GM21723 (cell line): ENCODE results near the gene CHD2.
"Not testable (repeated sequence)": the region's sequence is repeated elsewhere in the genome, so short reads cannot be mapped to it uniquely, and the experiment has no call there.

ENCODE experiments used
- ATAC-seq: cut with Tn5 transposase; IDR thresholded peaks from one replicate; pipeline ENCODE4 v1.9.1; 2021; ENCODE audit warnings: mild to moderate bottlenecking, moderate library complexity; ENCODE audit not compliant: unreplicated experiment

Gene CHD2

GRCh38 chr15:93060336-93061248, 160.5 kb downstream of the CHD2 start:
- no peak for ATAC-seq

GRCh38 chr15:93062628-93063261, 162.6 kb downstream of the CHD2 start:
- not testable (repeated sequence) for ATAC-seq

GRCh38 chr15:93063262-93063671, 163.1 kb downstream of the CHD2 start:
- no peak for ATAC-seq

- no peak for ATAC-seq
Measured at GRCh38 chr15:93063796-93064690, 163.9 kb downstream of the CHD2 start.

- ATAC-seq, result no peak
Measured at GRCh38 chr15:93065641-93066045, 165.5 kb downstream of the CHD2 start.

- no peak for ATAC-seq
Measured at GRCh38 chr15:93066224-93066681, 166.1 kb downstream of the CHD2 start.

GRCh38 chr15:93066834-93067648, 166.9 kb downstream of the CHD2 start:
- no peak for ATAC-seq

- ATAC-seq, result no peak
Measured at GRCh38 chr15:93067649-93068085, 167.5 kb downstream of the CHD2 start.

- no peak for ATAC-seq
Measured at GRCh38 chr15:93068581-93069199, 168.6 kb downstream of the CHD2 start.

- ATAC-seq, result no peak
Measured at GRCh38 chr15:93070132-93070531, 170.0 kb downstream of the CHD2 start.

GRCh38 chr15:93070551-93071296, 170.6 kb downstream of the CHD2 start:
- ATAC-seq, result no peak

- ATAC-seq, result no peak
Measured at GRCh38 chr15:93071469-93071936, 171.4 kb downstream of the CHD2 start.

GRCh38 chr15:93072011-93072410, 171.9 kb downstream of the CHD2 start:
- ATAC-seq, result no peak

- no peak for ATAC-seq
Measured at GRCh38 chr15:93072411-93073394, 172.6 kb downstream of the CHD2 start.

- ATAC-seq, result no peak
Measured at GRCh38 chr15:93073465-93073952, 173.4 kb downstream of the CHD2 start.

- no peak for ATAC-seq
Measured at GRCh38 chr15:93074599-93074998, 174.5 kb downstream of the CHD2 start.

- no peak for ATAC-seq
Measured at GRCh38 chr15:93076217-93076616, 176.1 kb downstream of the CHD2 start.
